GM23338 (cell line): ENCODE measurements around the gene SLC39A11. TPM values are rescaled to one million over a fixed set of nuclear protein-coding genes. Genes with fewer than 3 reads are reported as not detected.

ENCODE experiments used
- ATAC-seq: fragments of 200-7000 bp; cut with Tn5 transposase; 3 replicates; pipeline ENCODE4 v1.9.1; 2020
- DNase-seq: peaks from one replicate; pipeline ENCODE4 v3.0.0-alpha.2; 2015; ENCODE audit warnings: low spot score
- H2AFZ ChIP-seq: fragments of 200-600 bp; sonication (generic); 2 replicates; pipeline ENCODE4 v1.8.0; 2016; ENCODE audit warnings: antibody characterized with exemption, mild to moderate bottlenecking, moderate library complexity
- H3F3A ChIP-seq: fragments of 200-600 bp; sonication (generic); replicated peaks from 2 replicates; pipeline ENCODE4 v1.8.0; 2017; ENCODE audit warnings: antibody characterized with exemption, mixed run types, low read depth
- H3K27ac ChIP-seq: fragments of 200-600 bp; sonication (generic); 2 replicates; pipeline ENCODE4 v1.6.1; 2016; ENCODE audit warnings: low read depth
- H3K27me3 ChIP-seq: fragments of 200-600 bp; sonication (generic); 2 replicates; pipeline ENCODE4 v1.8.0; 2016; ENCODE audit warnings: mild to moderate bottlenecking, mixed run types, moderate library complexity; ENCODE audit not compliant: insufficient read depth
- H3K36me3 ChIP-seq: fragments of 200-600 bp; sonication (generic); 2 replicates; pipeline ENCODE4 v1.8.0; 2016; ENCODE audit warnings: mild to moderate bottlenecking; ENCODE audit not compliant: insufficient read depth
- H3K4me1 ChIP-seq: fragments of 200-600 bp; sonication (generic); 2 replicates; pipeline ENCODE4 v1.8.0; 2016; ENCODE audit warnings: mild to moderate bottlenecking, moderate library complexity; ENCODE audit not compliant: insufficient read depth
- H3K4me2 ChIP-seq: fragments of 200-600 bp; sonication (generic); 2 replicates; pipeline ENCODE4 v1.7.1; 2017; ENCODE audit warnings: mixed run types
- H3K4me3 ChIP-seq: fragments of 200-600 bp; sonication (generic); 2 replicates; pipeline ENCODE4 v1.6.1; 2016; ENCODE audit warnings: mixed run types
- H3K79me2 ChIP-seq: fragments of 200-600 bp; sonication (generic); replicated peaks from 2 replicates; pipeline ENCODE4 v1.8.0; 2017; ENCODE audit warnings: mild to moderate bottlenecking; ENCODE audit not compliant: insufficient read depth
- H3K9me2 ChIP-seq: fragments of 200-600 bp; sonication (generic); 2 replicates; pipeline ENCODE4 v1.8.0; 2017; ENCODE audit not compliant: insufficient read depth
- H4K20me1 ChIP-seq: fragments of 200-600 bp; sonication (generic); replicated peaks from 2 replicates; pipeline ENCODE4 v1.8.0; 2017; ENCODE audit warnings: mild to moderate bottlenecking; ENCODE audit not compliant: insufficient read depth
- H3K27ac Mint-ChIP-seq: 2 replicates; pipeline ENCODE4 v1.8.0; 2020; ENCODE audit warnings: inconsistent platforms, mild to moderate bottlenecking, moderate library complexity, mixed read lengths
- H3K27me3 Mint-ChIP-seq: 3 replicates; pipeline ENCODE4 v1.8.0; 2022; ENCODE audit warnings: low read depth, mild to moderate bottlenecking, moderate library complexity, mixed read lengths, inconsistent platforms; ENCODE audit not compliant: insufficient read depth, poor library complexity
- H3K36me3 Mint-ChIP-seq: 3 replicates; pipeline ENCODE4 v1.8.0; 2021; ENCODE audit warnings: low read depth, mild to moderate bottlenecking, inconsistent platforms, moderate library complexity, mixed read lengths
- H3K4me1 Mint-ChIP-seq: 3 replicates; pipeline ENCODE4 v1.8.0; 2020; ENCODE audit warnings: mild to moderate bottlenecking, inconsistent platforms, mixed read lengths
- H3K4me3 Mint-ChIP-seq: 3 replicates; pipeline ENCODE4 v1.8.0; 2021; ENCODE audit warnings: moderate library complexity, mild to moderate bottlenecking, inconsistent platforms, mixed read lengths
- H3K9me3 Mint-ChIP-seq: 3 replicates; pipeline ENCODE4 v1.8.0; 2020; ENCODE audit warnings: moderate library complexity, mild to moderate bottlenecking, inconsistent platforms, mixed read lengths
- CREB1 ChIP-seq: fragments of 250-450 bp; sonication (Bioruptor Pico); IDR thresholded peaks from 2 replicates; pipeline ENCODE4 v1.5.0; 2020; ENCODE audit warnings: low read depth, mild to moderate bottlenecking, moderate library complexity
- CTCF ChIP-seq, 2 experiments: fragments of 200-600 bp in 1 of 2; sonication (generic) in 1 of 2; conservative IDR thresholded peaks; 2 replicates each; pipeline versions ENCODE4 v1.5.1 to v1.6.1; 2016 to 2017; ENCODE audit warnings: antibody characterized with exemption in 2 of 2, low read depth in 2 of 2, mild to moderate bottlenecking in 2 of 2, moderate library complexity in 1 of 2
- ETS1 ChIP-seq: IDR thresholded peaks from 2 replicates; pipeline ENCODE4 v1.6.1; 2016; ENCODE audit warnings: antibody characterized with exemption
- EZH2 ChIP-seq: fragments of 200-600 bp; sonication (generic); IDR thresholded peaks from one replicate; pipeline ENCODE4 v1.8.0; 2017; ENCODE audit warnings: antibody characterized with exemption, mild to moderate bottlenecking, low read depth; ENCODE audit not compliant: unreplicated experiment
- EZH2phosphoT487 ChIP-seq: fragments of 200-600 bp; sonication (generic); IDR thresholded peaks from one replicate; pipeline ENCODE4 v1.8.1; 2018; ENCODE audit warnings: antibody characterized with exemption; ENCODE audit not compliant: unreplicated experiment
- NANOG ChIP-seq: IDR thresholded peaks from 2 replicates; pipeline ENCODE4 v1.6.1; 2016; ENCODE audit warnings: antibody characterized with exemption, borderline replicate concordance
- POLR2AphosphoS5 ChIP-seq: IDR thresholded peaks from 2 replicates; pipeline ENCODE4 v1.6.1; 2016; ENCODE audit warnings: antibody characterized with exemption, low read depth
- REST ChIP-seq: IDR thresholded peaks from one replicate; pipeline ENCODE4 v1.6.1; 2018; ENCODE audit warnings: antibody characterized with exemption; ENCODE audit not compliant: unreplicated experiment
- ZNF462 ChIP-seq: fragments of 250-450 bp; sonication (Bioruptor Pico); IDR thresholded peaks from 2 replicates; pipeline ENCODE4 v1.5.0; 2020; ENCODE audit warnings: mild to moderate bottlenecking, moderate library complexity
- polyA plus RNA-seq: library from polyadenylated mRNA; unstranded; fragments of >200 nt; fragmentation: Nextera tagmentation; extraction: Ambion mirVana; gene quantifications from 2 replicates; pipeline ENCODE4 v1.2.1, GENCODE V29; 2016
- total RNA-seq: library from RNA; depleted of rRNA; stranded (reverse); fragments of >200 nt; shearing (Covaris generic); gene quantifications from 2 replicates; pipeline ENCODE4 v1.2.3, GENCODE V29; 2014

The SLC39A11 gene
- total and polyA plus RNA-seq, 2 experiments from 2014 or later: 10.8 to 18.1 TPM

- TF ChIP-seq CTCF (conservative IDR thresholded peaks at IDR 0.05; ENCODE audit: low read depth in 2 of 2): no peak
- no peak for TF ChIP-seq NANOG
- no peak for TF ChIP-seq POLR2AphosphoS5
- TF ChIP-seq CREB1 (CRISPR knock-in tag): no peak
These were observed 7.0 kb upstream of the SLC39A11 start (continued) for GRCh38 chr17:73099511-73099910.

- no peak; the same call in 2 of the 3 replicates for ATAC-seq
- no peaks in the 10 kb centered on the region for H3F3A ChIP-seq
- Mint-ChIP-seq H3K36me3 (no peaks in the 10 kb centered on the region), H3K27me3 (peaks cover 3% of the 10 kb centered on the region), H3K4me1 (peaks cover 4% of the 10 kb centered on the region), H3K9me3 (peaks cover 3% of the 10 kb centered on the region; the same call in 1 of the 3 replicates), H3K27ac (no peak overlapping the region), H3K4me3 (no peak overlapping the region)
- TF ChIP-seq CTCF (conservative IDR thresholded peaks at IDR 0.05; ENCODE audit: low read depth in 2 of 2) (0 out of 4 replicates have a peak, but pooled peaks of 1 of the 2 experiments have one; percentile 3), REST (no peak), EZH2 (no peak), ZNF462 (no peak), EZH2phosphoT487 (no peak), ETS1 (no peak)
- H4K20me1 ChIP-seq: no peaks in the 10 kb centered on the region
- H3K4me3 ChIP-seq: no peak overlapping the region
- no peak overlapping the region; the same call in 1 of the 2 replicates for H2AFZ ChIP-seq
- H3K27me3 ChIP-seq: no peaks in the 10 kb centered on the region
- no peaks in the 10 kb centered on the region for H3K79me2 ChIP-seq
- no peak overlapping the region for H3K27ac ChIP-seq
- H3K4me2 ChIP-seq: no peak overlapping the region
- H3K9me2 ChIP-seq: no peaks in the 10 kb centered on the region
- DNase-seq: no peak
- no peaks in the 10 kb centered on the region for H3K36me3 ChIP-seq
- H3K4me1 ChIP-seq: no peaks in the 10 kb centered on the region
These were observed 6.4 kb upstream of the SLC39A11 start for GRCh38 chr17:73098919-73099318.
